Stomach (tissue), 9 donors: ENCODE data around the gene KLF14. TPM values are rescaled to one million over a fixed set of nuclear protein-coding genes. Genes with fewer than 3 reads are reported as not detected.

ENCODE experiments used
- DNase-seq, 2 donors: peaks; one replicate each; pipeline versions ENCODE4 v3.0.0 to v3.0.0-alpha.2; 2013 to 2019
- H3K27ac ChIP-seq, 5 donors: fragments of 200-600 bp in 4 of 5; sonication (generic) in 4 of 5; one replicate each; pipeline ENCODE4 v1.5.1; 2013 to 2019; ENCODE audit warnings: mild to moderate bottlenecking in 1 of 5, moderate library complexity in 1 of 5
- H3K27me3 ChIP-seq, 3 donors: fragments of 200-600 bp; sonication (generic); one replicate each; pipeline ENCODE4 v1.5.1; 2017 to 2019; ENCODE audit warnings: mixed run types in 1 of 3
- H3K36me3 ChIP-seq, 4 donors: fragments of 200-600 bp; sonication (generic); 1 replicate in 3 of 4; 2 replicates in 1 of 4; pipeline ENCODE4 v1.5.1; 2016 to 2019
- H3K4me1 ChIP-seq, 4 donors: fragments of 200-600 bp; sonication (generic); one replicate each; pipeline ENCODE4 v1.5.1; 2016 to 2019
- H3K4me3 ChIP-seq, 4 donors: fragments of 200-600 bp; sonication (generic) in 3 of 4; one replicate each; pipeline ENCODE4 v1.5.1; 2016 to 2019; ENCODE audit warnings: mild to moderate bottlenecking in 1 of 4
- H3K9me3 ChIP-seq, 4 donors: fragments of 200-600 bp; sonication (generic); one replicate each; pipeline ENCODE4 v1.5.1; 2016 to 2019
- CTCF ChIP-seq, 7 experiments: fragments of 450-650 bp in 4 of 7; fragments of 200-600 bp in 3 of 7; sonication (generic) in 3 of 7; IDR thresholded peaks; one replicate each; pipeline ENCODE4 v1.5.1; 2016 to 2019; ENCODE audit warnings: antibody characterized with exemption in 7 of 7, control low read depth in 2 of 7, mild to moderate bottlenecking in 1 of 7
- EP300 ChIP-seq: sonication (generic); formaldehyde crosslinking; IDR thresholded peaks from one replicate; pipeline ENCODE4 v1.6.1; 2017; ENCODE audit warnings: antibody characterized with exemption
- POLR2A ChIP-seq, 4 donors: fragments of 450-650 bp; IDR thresholded peaks; one replicate each; pipeline ENCODE4 v1.6.1; 2016; ENCODE audit warnings: antibody characterized with exemption in 4 of 4, control low read depth in 2 of 4, mild to moderate bottlenecking in 1 of 4, moderate library complexity in 1 of 4
- POLR2AphosphoS5 ChIP-seq, 3 donors: sonication (generic); formaldehyde crosslinking; IDR thresholded peaks; one replicate each; pipeline ENCODE4 v1.6.1; 2016; ENCODE audit warnings: antibody characterized with exemption in 3 of 3
- WGBS, 5 donors: extraction: QIAGEN DNeasy Blood & Tissue Kit in 3 of 5; methylation state at CpG; one replicate each; pipeline versions ENCODE4 v1.1.5 to v1.1.7; 2013 to 2018; 5-methylcytosine and 5-hydroxymethylcytosine counted together
- intact Hi-C: fragments of 100-400 bp; cut with DNase I; formaldehyde crosslinking; loops from one replicate; pipeline ENCODE4 v1.15.1; 2023; ENCODE audit warnings: low total_unique reads
- polyA plus RNA-seq, 3 donors: library from polyadenylated mRNA; stranded (reverse); fragments of 200-250 nt; gene quantifications; one replicate each; pipeline ENCODE4 v1.2.3, GENCODE V29; 2013
- total RNA-seq, 5 donors: library from RNA; depleted of rRNA; stranded (reverse); fragments of >200 nt; gene quantifications; one replicate each; pipeline versions ENCODE4 v1.1.0 to v1.2.3, GENCODE V29; 2014 to 2016
- donor health status: healthy with polysubstance abuse.
- donor health status: Bipolar disorder and iron deficiency.
- donor health status: healthy.

The KLF14 gene
- total and polyA plus RNA-seq, 8 donors: 0.37 TPM; not detected in 7

GRCh38 chr7:130740606-130741005, 6.6 kb upstream of the KLF14 start:
- TF ChIP-seq CTCF (IDR thresholded peaks at IDR 0.05): no peak
- no peak for TF ChIP-seq POLR2A (IDR thresholded peaks at IDR 0.05)
- no peak for TF ChIP-seq EP300
- no peak for TF ChIP-seq POLR2AphosphoS5 (IDR thresholded peaks at IDR 0.05)
- peaks cover 4 to 93% (median 57%) of the 10 kb centered on the region in 3 donors for H3K27me3 ChIP-seq
- intact Hi-C loops: no loop called here
- no peak overlapping the region for H3K27ac ChIP-seq
- DNase-seq: no peak
- no peak overlapping the region for H3K4me3 ChIP-seq
- no peaks in the 10 kb centered on the region for H3K9me3 ChIP-seq
- H3K36me3 ChIP-seq: no peaks in the 10 kb centered on the region
- WGBS, 5 donors: 56 to 78% (median 65%) methylated on average over 4 of the region's 4 CpGs
- no peaks in the 10 kb centered on the region for H3K4me1 ChIP-seq

- intact Hi-C loops: no loop called here
- DNase-seq: no peak
- Histone ChIP-seq H3K4me1 (peaks cover 0 to 16% (median 10%) of the 10 kb centered on the region in 4 donors), H3K27ac (no peak overlapping the region), H3K27me3 (peaks cover 8 to 99% (median 72%) of the 10 kb centered on the region in 3 donors), H3K36me3 (peaks cover 0 to 14% (median 0%) of the 10 kb centered on the region in 4 donors), H3K9me3 (peaks cover 15 to 40% (median 34%) of the 10 kb centered on the region in 4 donors), H3K4me3 (no peak overlapping the region)
- TF ChIP-seq POLR2AphosphoS5 (IDR thresholded peaks at IDR 0.05) (no peak), CTCF (IDR thresholded peaks at IDR 0.05) (no peak), POLR2A (IDR thresholded peaks at IDR 0.05) (no peak), EP300 (no peak)
- 51 to 62% (median 57%) methylated on average over 5 of the region's 5 CpGs for WGBS, 5 donors
Observed at GRCh38 chr7:130736298-130736900, 2.4 kb upstream of the KLF14 start.

GRCh38 chr7:130734815-130735716, 1.1 kb upstream of the KLF14 start:
- intact Hi-C loops: no loop called here
- Histone ChIP-seq H3K9me3 (peaks cover 15 to 49% (median 39%) of the 10 kb centered on the region in 4 donors), H3K36me3 (peaks cover 0 to 14% (median 0%) of the 10 kb centered on the region in 4 donors), H3K4me1 (peaks cover 0 to 16% (median 10%) of the 10 kb centered on the region in 4 donors), H3K27me3 (peaks cover 8 to 99% (median 66%) of the 10 kb centered on the region in 3 donors), H3K4me3 (peak overlapping the region; percentile 44 to 68 (median 55)), H3K27ac (no peak overlapping the region)
- DNase-seq: no peak
- TF ChIP-seq POLR2AphosphoS5 (IDR thresholded peaks at IDR 0.05): no peak
- TF ChIP-seq EP300: no peak
- TF ChIP-seq POLR2A (IDR thresholded peaks at IDR 0.05): no peak
- TF ChIP-seq CTCF (IDR thresholded peaks at IDR 0.05): no peak
- 17 to 27% (median 23%) methylated on average over 13 of the region's 13 CpGs for WGBS, 5 donors
